HG03571 (cell line): ENCODE results near the gene TIMM17A.
"Not testable (repeated sequence)": the region's sequence is repeated elsewhere in the genome, so short reads cannot be mapped to it uniquely, and the experiment has no call there.

Experiments used
- ATAC-seq: cut with Tn5 transposase; IDR thresholded peaks from one replicate; pipeline ENCODE4 v1.9.1; 2021; ENCODE audit not compliant: unreplicated experiment

The TIMM17A gene

DNA sequence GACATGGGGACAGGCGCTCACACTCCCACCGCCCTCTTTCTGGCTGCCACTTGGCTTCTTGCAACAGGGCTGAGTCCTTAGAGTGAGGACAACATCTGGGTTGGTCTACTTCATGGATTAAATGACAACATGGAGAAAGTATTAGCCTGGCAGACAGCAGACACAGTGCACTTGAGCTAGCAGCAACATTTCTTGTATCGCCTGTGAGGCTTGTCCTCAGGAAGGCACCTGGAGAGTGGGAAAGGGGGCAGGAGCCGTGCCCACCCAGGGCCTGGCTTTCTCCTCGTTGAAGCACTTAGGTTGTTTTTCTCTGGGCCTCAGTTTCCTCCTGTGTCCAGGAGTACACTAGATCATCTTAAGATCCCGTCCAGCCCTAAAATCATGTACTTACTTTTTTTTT, 58.8 kb downstream of the TIMM17A start:
- no peak for ATAC-seq

DNA sequence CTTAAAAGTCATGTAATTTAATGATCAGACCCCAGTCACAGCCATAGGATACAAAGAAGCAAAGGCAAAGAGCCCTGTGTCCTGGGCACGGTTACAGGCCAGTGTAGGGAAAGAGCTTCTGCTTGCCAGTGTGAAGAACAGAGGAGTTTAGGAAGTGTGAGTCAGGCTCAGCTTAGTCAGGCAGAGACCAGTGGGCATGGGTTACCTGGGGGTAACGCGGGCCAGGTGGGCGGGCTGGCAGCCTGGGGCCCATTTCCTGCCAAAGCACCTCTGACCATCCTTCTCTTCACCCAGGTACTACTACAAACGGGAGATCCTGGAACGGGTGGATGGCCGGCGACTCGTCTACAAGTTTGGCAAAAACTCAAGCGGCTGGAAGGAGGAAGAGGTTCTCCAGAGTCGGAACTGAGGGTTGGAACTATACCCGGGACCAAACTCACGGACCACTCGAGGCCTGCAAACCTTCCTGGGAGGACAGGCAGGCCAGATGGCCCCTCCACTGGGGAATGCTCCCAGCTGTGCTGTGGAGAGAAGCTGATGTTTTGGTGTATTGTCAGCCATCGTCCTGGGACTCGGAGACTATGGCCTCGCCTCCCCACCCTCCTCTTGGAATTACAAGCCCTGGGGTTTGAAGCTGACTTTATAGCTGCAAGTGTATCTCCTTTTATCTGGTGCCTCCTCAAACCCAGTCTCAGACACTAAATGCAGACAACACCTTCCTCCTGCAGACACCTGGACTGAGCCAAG, 59.8 kb downstream of the TIMM17A start:
- no peak for ATAC-seq

DNA sequence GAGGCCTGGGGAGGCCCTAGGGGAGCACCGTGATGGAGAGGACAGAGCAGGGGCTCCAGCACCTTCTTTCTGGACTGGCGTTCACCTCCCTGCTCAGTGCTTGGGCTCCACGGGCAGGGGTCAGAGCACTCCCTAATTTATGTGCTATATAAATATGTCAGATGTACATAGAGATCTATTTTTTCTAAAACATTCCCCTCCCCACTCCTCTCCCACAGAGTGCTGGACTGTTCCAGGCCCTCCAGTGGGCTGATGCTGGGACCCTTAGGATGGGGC, 60.3 kb downstream of the TIMM17A start:
- no peak for ATAC-seq

DNA sequence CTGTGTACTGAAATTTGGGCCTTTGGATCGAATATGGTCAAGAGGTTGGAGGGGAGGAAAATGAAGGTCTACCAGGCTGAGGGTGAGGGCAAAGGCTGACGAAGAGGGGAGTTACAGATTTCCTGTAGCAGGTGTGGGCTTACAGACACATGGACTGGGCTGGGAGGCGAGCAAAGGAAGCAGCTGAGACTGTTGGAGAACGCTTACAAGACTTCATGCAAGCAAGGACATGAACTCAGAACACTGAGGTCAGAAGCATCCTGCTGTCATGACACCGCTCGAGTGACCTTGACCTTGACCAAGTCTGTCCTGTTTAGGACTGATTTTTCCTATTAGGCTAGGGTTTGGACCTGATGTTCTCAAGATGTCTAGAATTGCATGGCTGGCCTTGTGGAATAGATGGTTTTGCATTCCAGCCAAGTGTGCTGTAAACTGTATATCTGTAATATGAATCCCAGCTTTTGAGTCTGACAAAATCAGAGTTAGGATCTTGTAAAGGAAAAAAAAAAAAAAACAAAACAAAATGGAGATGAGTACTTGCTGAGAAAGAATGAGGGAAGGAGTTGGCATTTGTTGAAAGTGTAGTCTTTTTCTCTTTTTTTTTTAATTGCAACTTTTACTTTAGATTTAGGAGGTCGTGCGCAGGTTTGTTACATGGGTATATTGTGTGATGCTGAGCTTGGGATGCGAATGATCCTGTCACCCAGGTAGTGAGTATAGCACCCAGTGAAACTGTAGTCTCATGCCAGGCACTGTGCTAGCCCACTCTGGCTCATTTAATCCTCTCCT, 60.9 kb downstream of the TIMM17A start:
- no peak for ATAC-seq

DNA sequence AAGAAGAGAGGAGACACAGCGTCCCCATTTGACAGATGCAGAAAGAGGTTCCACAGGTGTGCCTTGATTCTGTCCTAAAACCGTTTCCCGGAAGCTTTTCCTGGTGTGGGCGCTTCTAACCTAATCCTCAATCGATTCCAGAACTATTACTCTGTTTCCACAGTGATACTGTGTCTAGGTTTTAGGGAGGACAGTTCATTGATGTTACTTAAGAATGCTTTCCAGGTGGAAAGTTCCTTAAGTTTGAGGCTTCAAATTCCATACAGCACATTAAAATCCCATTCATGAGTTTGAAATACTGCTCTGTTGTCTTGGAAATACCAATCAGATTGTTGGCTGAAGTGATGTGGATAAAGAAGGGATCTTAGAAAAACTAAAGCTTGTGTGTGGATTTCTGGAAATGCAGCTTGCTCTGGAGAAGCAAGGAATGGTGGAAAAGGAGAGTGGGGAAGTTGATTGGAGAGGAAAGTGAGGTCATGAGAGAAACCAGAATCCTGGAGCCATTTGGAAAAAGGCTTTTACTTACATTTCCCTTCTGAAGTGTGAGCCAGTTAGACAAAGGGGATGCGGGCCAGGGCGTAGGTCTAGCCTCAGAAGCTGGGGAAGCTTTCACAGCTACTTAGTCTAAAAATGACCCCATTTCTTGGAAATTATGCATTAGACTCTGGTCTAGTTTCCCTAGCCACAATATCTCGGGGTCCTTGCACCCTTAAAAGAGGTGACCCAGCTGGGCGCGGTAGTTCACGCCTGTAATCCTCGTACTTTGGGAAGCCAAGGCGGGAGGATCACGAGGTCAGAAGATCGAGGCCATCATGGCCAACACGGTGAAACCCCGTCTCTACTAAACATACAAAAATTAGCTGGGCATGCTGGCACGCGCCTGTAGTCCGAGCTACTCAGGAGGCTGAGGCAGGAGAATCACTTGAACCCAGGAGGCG, 61.8 kb downstream of the TIMM17A start:
- no peak for ATAC-seq

DNA sequence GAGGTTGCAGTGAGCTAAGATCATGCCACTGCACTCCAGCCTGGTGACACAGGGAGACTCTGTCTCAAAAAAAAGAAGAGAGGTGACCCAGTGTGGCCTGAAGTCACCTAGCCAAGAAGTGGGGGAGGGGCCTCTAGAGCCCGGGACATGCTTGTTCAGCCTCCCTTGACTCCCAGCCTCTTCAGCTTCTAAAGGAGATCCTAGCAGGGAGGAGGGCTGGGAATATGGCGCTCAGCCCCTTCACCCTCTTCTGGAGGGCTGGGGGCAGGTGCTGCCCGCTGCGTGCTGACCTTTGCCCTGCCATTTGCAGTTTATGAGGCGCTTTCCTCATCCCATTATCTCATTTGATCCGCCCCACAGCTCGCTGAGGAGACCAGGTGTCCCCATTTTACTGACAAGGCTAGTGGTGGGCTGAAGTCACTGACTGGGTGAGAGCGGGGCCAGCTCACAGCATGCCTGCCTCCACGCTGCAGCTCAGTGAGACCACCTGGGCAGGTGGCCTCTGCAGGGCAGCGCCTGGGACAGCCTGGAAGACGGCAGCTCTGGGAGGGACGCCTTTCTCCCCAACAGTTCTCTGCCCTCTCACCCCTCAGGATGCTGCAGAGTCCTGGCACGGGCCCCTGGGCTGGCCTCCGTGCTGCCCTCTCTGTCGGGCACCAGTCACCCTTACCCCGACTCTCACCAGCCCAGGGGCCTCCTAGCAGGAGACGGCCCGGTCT, 62.6 kb downstream of the TIMM17A start:
- ATAC-seq: no peak

DNA sequence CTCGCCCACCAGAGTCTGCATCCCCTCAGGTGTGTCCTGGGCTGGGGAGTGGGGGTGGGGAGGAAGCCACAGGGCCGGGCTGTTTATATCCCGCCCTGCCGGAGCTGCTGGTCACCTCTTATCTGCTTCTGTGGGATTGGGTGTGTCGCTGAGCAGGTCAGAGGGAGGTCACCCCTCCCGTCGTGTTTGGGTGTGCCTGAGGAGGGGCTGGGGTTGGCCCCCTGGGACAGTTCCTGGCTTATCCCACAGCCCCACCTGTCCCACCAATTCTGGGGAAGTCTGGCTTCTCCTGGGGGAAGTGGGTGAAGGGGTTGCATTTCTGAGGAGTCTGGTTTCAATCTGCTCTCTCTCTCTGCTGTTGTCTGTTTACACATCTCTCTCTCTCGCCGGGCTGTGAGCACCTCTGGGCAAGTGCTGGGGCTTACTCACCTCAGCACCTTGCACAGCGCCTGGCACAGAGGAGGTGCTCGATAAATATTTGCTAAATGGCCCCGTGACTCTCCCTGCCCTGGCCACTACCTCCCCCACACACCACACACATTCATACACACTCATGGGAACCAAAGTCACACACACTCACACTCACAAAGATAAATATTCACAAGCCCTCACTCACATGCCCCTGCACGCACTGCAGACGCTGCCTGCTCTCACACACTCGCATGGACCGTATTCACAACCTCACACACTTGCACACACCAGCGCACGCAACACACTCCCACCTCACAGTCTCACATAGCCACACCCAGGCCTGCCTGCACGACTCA, 63.3 kb downstream of the TIMM17A start:
- no peak for ATAC-seq

DNA sequence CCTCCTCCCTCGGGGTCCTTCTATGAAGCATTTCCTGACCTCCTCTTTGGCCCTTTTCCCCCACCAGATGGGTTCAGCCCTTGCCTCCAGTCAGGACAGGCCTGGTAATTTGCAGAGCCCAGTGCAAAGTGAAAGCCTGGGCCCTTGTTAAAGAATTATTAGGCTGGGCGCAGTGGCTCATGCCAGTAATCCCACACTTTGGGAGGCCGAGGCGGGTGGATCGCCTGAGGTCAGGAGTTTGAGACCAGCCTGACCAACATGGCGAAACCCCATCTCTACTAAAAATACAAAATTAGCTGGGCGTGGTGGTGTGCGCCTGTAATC, 63.9 kb downstream of the TIMM17A start:
- not testable (repeated sequence) for ATAC-seq
